ENCODE data around the gene DYNLRB1.

Gene DYNLRB1

GRCh38 chr20:34571753-34572152 is 55.5 kb downstream of the DYNLRB1 start:
- no peak overlapping the region for H3K27ac ChIP-seq (ENCODE audit: low read depth, low read length)
- H3K9me2 ChIP-seq (replicated peaks; ENCODE audit: control insufficient read depth, low read length), result no peaks in the 10 kb centered on the region
- H3F3A ChIP-seq (ENCODE audit: control insufficient read depth, insufficient read depth), result no peaks in the 10 kb centered on the region
- peaks cover 6% of the 10 kb centered on the region; the same call in 1 of the 2 replicates for H3K36me3 ChIP-seq (ENCODE audit: control insufficient read depth, low read length)
- no peaks in the 10 kb centered on the region for H3K9me3 ChIP-seq (ENCODE audit: control insufficient read depth, insufficient read depth, low read length)
- H3K4me2 ChIP-seq (ENCODE audit: low read length), result no peak overlapping the region
- H3K79me2 ChIP-seq (ENCODE audit: control insufficient read depth, low read length), result no peaks in the 10 kb centered on the region
- TF ChIP-seq EZH2phosphoT487 (IDR thresholded peaks at IDR 0.05; ENCODE audit: borderline replicate concordance, low read length) (no peak), CTCF (IDR thresholded peaks at IDR 0.05; ENCODE audit: low read depth, low read length, poor library complexity, severe bottlenecking) (no peak)
- H4K20me1 ChIP-seq (ENCODE audit: control insufficient read depth, insufficient read depth, low read depth, low read length), result no peaks in the 10 kb centered on the region
- H3K4me3 ChIP-seq (ENCODE audit: low read length), result no peak overlapping the region
- peaks cover 7% of the 10 kb centered on the region; the same call in 1 of the 2 replicates for H3K4me1 ChIP-seq (ENCODE audit: control insufficient read depth, low read length)
- H3K27me3 ChIP-seq (ENCODE audit: control insufficient read depth, low read length), result no peaks in the 10 kb centered on the region

- H3K36me3 ChIP-seq (ENCODE audit: control insufficient read depth, low read length), result peaks cover 6% of the 10 kb centered on the region; the same call in 1 of the 2 replicates
- no peaks in the 10 kb centered on the region for H3K9me3 ChIP-seq (ENCODE audit: control insufficient read depth, insufficient read depth, low read length)
- H3K27ac ChIP-seq (ENCODE audit: low read depth, low read length), result no peak overlapping the region
These were observed 57.5 kb downstream of the DYNLRB1 start for GRCh38 chr20:34573541-34574300.

GRCh38 chr20:34574426-34574825 is 58.2 kb downstream of the DYNLRB1 start:
- Histone ChIP-seq H3K27me3 (ENCODE audit: control insufficient read depth, low read length) (no peaks in the 10 kb centered on the region), H3K4me1 (ENCODE audit: control insufficient read depth, low read length) (peaks cover 7% of the 10 kb centered on the region; the same call in 1 of the 2 replicates), H3K9me3 (ENCODE audit: control insufficient read depth, insufficient read depth, low read length) (no peaks in the 10 kb centered on the region), H3K36me3 (ENCODE audit: control insufficient read depth, low read length) (peaks cover 6% of the 10 kb centered on the region; the same call in 1 of the 2 replicates), H3K27ac (ENCODE audit: low read depth, low read length) (no peak overlapping the region), H3K79me2 (ENCODE audit: control insufficient read depth, low read length) (no peaks in the 10 kb centered on the region), H4K20me1 (ENCODE audit: control insufficient read depth, insufficient read depth, low read depth, low read length) (no peaks in the 10 kb centered on the region), H3F3A (ENCODE audit: control insufficient read depth, insufficient read depth) (no peaks in the 10 kb centered on the region), H3K4me2 (ENCODE audit: low read length) (no peak overlapping the region), H3K4me3 (ENCODE audit: low read length) (no peak overlapping the region), H3K9me2 (replicated peaks; ENCODE audit: control insufficient read depth, low read length) (no peaks in the 10 kb centered on the region)
- TF ChIP-seq EZH2phosphoT487 (IDR thresholded peaks at IDR 0.05; ENCODE audit: borderline replicate concordance, low read length) (no peak), CTCF (IDR thresholded peaks at IDR 0.05; ENCODE audit: low read depth, low read length, poor library complexity, severe bottlenecking) (no peak)

More at GRCh38 chr20:34573541-34574300, 57.5 kb downstream of the DYNLRB1 start:
- Histone ChIP-seq H3K79me2 (ENCODE audit: control insufficient read depth, low read length) (no peaks in the 10 kb centered on the region), H3K27me3 (ENCODE audit: control insufficient read depth, low read length) (no peaks in the 10 kb centered on the region), H3K4me2 (ENCODE audit: low read length) (no peak overlapping the region), H3F3A (ENCODE audit: control insufficient read depth, insufficient read depth) (no peaks in the 10 kb centered on the region), H4K20me1 (ENCODE audit: control insufficient read depth, insufficient read depth, low read depth, low read length) (no peaks in the 10 kb centered on the region), H3K4me1 (ENCODE audit: control insufficient read depth, low read length) (peaks cover 7% of the 10 kb centered on the region; the same call in 1 of the 2 replicates), H3K9me2 (replicated peaks; ENCODE audit: control insufficient read depth, low read length) (no peaks in the 10 kb centered on the region), H3K4me3 (ENCODE audit: low read length) (no peak overlapping the region)
- TF ChIP-seq EZH2phosphoT487 (IDR thresholded peaks at IDR 0.05; ENCODE audit: borderline replicate concordance, low read length), result no peak
- no peak for TF ChIP-seq CTCF (IDR thresholded peaks at IDR 0.05; ENCODE audit: low read depth, low read length, poor library complexity, severe bottlenecking)
